Measurements from ENCODE around the gene ZFTA.

ZFTA gene

DNA sequence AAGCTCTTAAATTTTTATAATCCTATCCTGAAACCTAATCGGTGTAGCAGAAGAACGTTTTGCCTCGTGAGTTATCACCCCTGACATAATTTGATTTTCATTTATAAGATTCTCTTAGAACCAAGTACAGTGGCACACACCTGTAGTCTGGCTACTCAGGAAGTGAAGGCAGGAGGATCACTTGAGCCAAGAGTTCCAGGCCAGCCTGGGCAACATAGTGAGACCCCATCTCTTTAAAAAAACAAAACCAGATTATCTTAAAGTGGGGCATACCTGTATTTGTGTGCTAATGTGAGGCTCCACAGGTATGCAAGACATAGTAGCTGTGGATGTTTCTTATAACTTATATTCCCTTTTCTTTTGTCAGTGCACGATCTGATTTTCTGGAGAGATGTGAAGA lies 19.0 kb downstream of the ZFTA start:
- no peak for DNase-seq (ENCODE audit: low spot score)

DNA sequence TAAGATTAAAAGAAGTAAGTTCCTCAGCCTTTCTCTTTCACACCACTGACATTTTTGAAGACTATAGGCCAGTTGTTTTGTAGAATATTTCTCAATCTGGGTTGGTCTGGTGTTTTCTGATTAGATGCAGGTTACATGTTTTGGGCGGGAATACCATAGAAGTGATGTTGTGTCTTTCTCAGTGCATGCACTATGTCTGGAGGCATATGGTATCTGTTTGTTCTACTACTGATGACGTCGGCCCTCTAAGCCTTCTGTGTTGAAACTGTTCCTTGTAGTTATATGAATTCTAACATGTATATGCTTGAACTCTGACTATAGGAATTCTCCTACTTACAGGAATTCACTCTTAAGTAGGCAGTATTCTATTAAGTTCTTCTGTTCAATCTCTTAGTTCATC lies 21.6 kb downstream of the ZFTA start:
- no peak for DNase-seq (ENCODE audit: low spot score)

DNA sequence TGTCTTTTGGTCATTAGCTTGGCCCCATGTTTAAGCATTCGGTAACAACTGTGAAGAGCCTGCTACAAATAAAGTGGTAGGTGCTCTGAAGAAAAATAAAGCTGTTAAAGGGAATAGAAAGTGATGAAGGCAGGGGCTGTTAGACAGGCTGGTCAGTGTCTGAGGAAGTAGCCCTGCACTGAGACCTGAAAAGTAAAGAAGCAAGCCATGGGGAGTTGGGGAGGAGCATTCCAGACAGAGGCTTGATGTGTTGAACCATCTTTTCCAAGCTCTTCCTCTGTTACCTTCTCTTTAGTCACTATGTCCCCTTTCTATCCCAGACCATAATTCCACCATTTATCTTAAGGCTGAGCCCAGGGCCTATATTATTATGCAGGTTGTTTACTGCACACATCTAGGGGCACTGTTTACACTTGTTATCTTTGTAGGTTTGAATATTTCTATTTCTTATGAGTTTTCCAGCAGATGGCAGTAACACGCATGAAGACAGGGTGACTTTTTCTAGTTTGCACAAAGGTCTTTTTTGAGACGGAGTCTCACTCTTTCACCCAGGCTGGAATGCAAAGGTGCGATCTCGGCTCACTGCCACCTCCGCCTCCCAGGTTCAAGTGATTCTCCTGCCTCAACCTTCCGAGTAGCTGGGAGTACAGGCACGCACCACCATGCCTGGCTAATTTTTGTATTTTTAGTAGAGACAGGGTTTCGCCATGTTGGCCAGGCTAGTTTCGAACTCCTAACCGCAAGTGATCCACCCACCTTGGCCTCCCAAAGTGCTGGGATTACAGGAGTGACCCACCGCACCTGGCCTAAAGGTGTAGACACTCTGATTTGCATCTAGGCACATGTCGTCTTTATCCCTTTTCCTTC lies 23.0 kb downstream of the ZFTA start:
- peak; percentile 48 for DNase-seq (ENCODE audit: low spot score)

DNA sequence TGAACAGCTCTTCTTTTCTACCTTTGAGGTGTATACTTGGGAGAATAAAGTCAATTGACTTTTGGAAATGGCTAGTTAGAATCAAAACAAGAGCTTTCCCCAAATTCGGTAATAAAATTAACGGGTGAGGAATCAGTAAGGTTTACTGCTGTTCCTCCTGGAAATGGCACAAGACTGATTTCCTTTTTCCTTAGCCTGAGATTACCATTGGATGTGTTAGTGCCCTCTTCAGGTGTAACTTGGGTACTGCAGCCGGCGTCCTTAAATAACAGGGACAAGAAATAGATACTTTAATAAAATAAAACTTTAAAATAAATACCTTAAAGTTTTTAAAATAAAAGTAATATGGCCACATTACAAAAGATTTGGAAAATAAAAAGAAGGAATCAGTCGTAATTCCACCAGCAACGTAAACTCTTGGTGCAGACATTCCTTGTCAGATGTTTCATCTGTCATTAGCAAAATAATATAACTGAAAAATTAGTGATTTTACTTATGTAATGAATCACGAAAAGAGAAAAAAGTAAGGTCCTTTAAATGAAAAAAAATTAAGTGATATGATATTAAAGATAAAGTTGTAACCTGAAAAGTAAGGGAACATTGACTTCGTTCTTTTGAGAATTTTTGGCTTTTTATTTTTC lies 29.7 kb downstream of the ZFTA start:
- DNase-seq (ENCODE audit: low spot score), result peak; percentile 84

- no peak for DNase-seq (ENCODE audit: low spot score)
Observed at GRCh38 chr11:63737718-63738117, 30.9 kb downstream of the ZFTA start.

DNA sequence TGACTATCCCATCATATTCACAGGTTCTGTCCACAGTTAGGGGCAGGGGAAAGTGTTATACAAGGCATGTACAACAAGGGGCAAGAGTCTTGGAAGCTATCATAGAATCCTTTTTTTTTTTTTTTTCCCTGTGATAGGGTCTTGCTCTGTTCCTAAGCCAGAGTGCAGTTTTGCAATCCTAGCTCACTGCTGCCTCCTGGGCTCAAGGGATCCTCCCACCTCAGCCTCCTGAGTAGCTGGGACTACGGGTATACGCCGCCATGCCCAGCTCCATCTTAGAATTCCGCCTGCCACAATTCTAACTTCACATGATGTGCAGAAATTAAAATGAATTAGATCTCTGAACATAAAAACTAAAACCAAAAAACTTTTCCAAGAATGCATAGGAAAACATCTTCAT lies 31.7 kb downstream of the ZFTA start:
- no peak for DNase-seq (ENCODE audit: low spot score)

GRCh38 chr11:63729326-63729725 lies 39.2 kb downstream of the ZFTA start:
- no peak for DNase-seq (ENCODE audit: low spot score)

DNA sequence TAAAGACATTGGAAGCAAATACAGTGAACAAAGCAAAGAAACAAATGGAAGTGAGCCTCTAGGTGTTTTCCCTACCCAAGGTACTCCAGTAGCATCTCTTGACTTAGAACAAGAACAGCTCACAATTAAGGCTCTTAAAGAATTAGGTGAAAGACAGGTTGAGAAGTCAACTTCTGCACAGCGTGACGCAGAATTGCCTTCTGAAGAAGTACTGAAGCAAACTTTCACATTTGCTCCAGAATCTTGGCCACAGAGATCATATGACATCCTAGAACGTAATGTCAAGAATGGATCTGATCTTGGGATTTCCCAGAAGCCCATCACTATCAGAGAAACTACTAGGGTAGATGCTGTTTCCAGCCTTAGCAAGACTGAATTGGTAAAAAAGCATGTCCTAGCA lies 48.0 kb downstream of the ZFTA start:
- DNase-seq (ENCODE audit: low spot score), result no peak

GRCh38 chr11:63719987-63720386 lies 48.6 kb downstream of the ZFTA start:
- DNase-seq (ENCODE audit: low spot score), result no peak

DNA sequence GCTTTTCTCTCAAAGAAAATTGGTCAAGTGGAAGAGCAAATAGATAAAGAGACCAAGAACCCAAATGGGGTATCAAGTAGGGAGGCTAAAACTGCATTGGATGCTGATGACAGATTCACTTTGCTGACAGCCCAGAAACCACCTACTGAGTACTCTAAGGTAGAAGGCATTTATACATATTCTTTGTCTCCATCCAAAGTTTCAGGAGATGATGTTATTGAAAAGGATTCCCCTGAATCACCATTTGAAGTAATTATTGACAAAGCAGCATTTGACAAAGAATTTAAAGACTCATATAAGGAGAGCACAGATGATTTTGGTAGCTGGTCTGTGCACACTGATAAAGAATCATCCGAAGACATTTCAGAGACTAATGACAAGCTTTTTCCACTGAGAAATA lies 49.6 kb downstream of the ZFTA start:
- DNase-seq (ENCODE audit: low spot score), result no peak
